Fibroblast of the aortic adventitia (primary cell): Measurements from ENCODE around the gene ADGRL1. TPM values are rescaled to one million over a fixed set of nuclear protein-coding genes. Genes with fewer than 3 reads are reported as not detected.
"Not testable (repeated sequence)": the region's sequence is repeated elsewhere in the genome, so short reads cannot be mapped to it uniquely, and the experiment has no call there.

Experiments
- DNase-seq: peaks from one replicate; pipeline ENCODE4 v3.0.0-alpha.2; 2010; ENCODE audit warnings: low read depth
- H3K4me3 ChIP-seq: 2 replicates; pipeline ENCODE4 v1.5.1; 2011; ENCODE audit warnings: low read depth, mild to moderate bottlenecking, control low read depth, low read length, moderate library complexity
- total RNA-seq: library from RNA; depleted of rRNA; stranded (reverse); fragments of >200 nt; gene quantifications from 2 replicates; pipeline ENCODE4 v1.2.3, GENCODE V29; 2012; ENCODE audit warnings: low replicate concordance
- TF ChIP-seq, protein P1 (sequence below): IDR thresholded peaks from 2 replicates; pipeline ENCODE4 v1.5.1; 2011; ENCODE audit warnings: mild to moderate bottlenecking, low read length, control low read depth, inconsistent platforms; ENCODE audit not compliant: insufficient read depth

ADGRL1 gene
- total RNA-seq, 1 donor = 6.0 TPM

GRCh38 chr19:14214580-14214979 is 8.6 kb upstream of the ADGRL1 start:
- no peak for DNase-seq
- TF ChIP-seq, protein P1, sequence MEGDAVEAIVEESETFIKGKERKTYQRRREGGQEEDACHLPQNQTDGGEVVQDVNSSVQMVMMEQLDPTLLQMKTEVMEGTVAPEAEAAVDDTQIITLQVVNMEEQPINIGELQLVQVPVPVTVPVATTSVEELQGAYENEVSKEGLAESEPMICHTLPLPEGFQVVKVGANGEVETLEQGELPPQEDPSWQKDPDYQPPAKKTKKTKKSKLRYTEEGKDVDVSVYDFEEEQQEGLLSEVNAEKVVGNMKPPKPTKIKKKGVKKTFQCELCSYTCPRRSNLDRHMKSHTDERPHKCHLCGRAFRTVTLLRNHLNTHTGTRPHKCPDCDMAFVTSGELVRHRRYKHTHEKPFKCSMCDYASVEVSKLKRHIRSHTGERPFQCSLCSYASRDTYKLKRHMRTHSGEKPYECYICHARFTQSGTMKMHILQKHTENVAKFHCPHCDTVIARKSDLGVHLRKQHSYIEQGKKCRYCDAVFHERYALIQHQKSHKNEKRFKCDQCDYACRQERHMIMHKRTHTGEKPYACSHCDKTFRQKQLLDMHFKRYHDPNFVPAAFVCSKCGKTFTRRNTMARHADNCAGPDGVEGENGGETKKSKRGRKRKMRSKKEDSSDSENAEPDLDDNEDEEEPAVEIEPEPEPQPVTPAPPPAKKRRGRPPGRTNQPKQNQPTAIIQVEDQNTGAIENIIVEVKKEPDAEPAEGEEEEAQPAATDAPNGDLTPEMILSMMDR = no peak
- H3K4me3 ChIP-seq = no peak overlapping the region

DNA sequence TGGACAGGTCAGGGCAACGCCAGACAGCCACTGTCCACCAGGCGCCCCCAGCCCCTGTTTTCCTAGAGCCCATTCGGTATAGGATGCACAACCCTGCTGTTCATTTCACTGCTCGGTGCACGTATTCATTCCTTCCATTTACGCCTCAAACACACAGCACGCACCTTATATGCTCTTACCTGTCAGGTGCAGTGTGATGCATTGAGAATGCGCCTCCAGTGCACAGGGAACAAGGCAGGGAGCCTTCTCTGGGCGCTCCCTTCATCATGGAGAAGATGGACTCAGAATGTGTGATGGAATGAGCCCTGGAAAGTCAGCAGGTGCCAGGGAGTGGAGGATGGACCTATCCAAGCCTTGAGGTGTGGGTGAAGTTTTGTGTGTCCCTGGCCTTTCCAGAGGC is 4.2 kb upstream of the ADGRL1 start:
- DNase-seq, H3K4me3 ChIP-seq: not testable (repeated sequence)

DNA sequence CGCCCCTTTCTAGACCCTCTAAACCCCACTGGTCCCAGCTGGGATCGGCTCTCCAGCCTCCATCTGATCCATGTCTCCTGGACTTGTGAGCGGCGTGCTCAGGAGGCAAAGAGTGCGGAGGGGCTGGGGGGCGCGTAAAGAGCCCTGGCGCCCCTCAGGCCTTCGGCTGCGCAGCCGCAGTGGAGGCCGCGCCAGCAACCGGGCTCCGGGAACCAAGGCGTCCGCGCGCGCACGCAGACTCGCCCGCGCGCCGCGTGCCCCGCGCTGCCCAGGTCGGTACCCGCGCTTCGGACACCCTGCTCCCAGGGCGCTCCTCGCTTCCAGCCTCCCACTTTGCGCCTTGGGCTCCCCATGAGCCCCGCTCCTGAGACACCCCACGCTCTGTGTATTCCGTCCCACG is 3.4 kb upstream of the ADGRL1 start:
- not testable (repeated sequence) for DNase-seq, H3K4me3 ChIP-seq

- DNase-seq, H3K4me3 ChIP-seq: not testable (repeated sequence)
These were observed 2.5 kb upstream of the ADGRL1 start for GRCh38 chr19:14208496-14208895.

GRCh38 chr19:14207796-14208195 is 1.8 kb upstream of the ADGRL1 start:
- DNase-seq = not testable (repeated sequence)

GRCh38 chr19:14206737-14207726 is 1.1 kb upstream of the ADGRL1 start:
- peak overlapping the region; percentile 56 for H3K4me3 ChIP-seq
- peak; percentile 94 for DNase-seq

More at GRCh38 chr19:14207796-14208195, 1.8 kb upstream of the ADGRL1 start:
- H3K4me3 ChIP-seq = not testable (repeated sequence)

DNA sequence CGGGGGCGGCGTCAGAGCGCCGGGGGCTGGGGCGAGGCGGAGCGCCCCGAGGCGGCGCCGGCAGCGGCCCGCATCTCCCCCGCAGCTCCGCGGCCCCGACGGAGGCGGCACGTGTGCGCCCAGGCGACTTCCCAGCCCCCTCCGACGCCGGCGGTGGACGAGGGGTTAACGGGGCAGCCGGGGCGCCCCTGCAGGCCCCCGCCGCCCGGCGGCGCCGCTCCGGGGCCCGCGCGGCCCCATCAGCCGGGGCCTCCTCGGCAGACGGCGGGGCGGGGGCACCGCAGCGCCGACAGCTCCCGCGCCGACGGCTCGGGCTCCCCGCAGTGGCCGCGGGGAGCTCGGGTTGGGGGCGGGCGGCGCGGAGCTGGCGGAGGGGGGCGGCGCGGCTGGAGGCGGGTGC is 339 bp upstream of the ADGRL1 start:
- not testable (repeated sequence) for DNase-seq
- H3K4me3 ChIP-seq = peak overlapping the region; percentile 56

GRCh38 chr19:14204676-14205451 is 1.1 kb downstream of the ADGRL1 start:
- peak overlapping the region; percentile 54 for H3K4me3 ChIP-seq
- DNase-seq = not testable (repeated sequence)

DNA sequence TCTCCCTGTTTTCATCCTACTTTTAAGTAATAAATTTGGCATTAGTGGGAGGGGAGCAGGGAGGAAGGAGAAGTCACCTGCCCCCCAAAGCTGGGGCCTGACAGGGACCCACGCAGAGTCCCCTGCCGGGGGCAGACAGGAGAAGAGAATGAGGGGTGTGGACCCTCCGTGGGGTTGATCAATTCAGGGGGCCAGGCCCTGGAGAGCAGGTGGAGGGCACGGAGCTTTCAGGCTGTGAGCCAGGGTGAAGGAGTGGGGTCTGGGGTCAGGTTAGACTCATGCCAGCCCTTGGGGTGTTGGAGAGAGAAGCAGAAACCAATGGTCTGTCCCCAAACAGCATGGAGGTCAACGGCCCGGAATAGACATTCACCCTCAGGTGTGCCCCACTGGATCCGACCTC is 1.8 kb downstream of the ADGRL1 start:
- H3K4me3 ChIP-seq, DNase-seq: not testable (repeated sequence)

DNA sequence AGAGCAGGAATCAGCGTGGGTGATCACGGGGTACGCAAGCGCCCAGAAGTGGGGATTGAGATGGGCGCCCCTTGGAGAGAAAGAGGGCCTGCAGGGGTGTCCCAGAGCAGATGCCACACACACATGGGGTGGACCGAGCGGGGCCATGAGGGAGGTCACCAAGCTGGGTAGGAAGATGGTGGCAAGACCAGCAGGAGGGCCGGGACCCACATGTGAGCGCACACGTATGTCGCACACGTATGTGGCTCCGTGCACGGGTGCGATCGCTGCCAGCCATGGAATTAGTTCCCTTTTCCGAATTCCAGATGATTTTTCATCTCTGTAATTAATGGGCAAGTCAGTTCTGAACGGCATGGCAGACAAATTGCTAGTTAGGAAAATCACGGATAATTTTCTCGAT is 2.2 kb downstream of the ADGRL1 start:
- not testable (repeated sequence) for DNase-seq, H3K4me3 ChIP-seq

DNA sequence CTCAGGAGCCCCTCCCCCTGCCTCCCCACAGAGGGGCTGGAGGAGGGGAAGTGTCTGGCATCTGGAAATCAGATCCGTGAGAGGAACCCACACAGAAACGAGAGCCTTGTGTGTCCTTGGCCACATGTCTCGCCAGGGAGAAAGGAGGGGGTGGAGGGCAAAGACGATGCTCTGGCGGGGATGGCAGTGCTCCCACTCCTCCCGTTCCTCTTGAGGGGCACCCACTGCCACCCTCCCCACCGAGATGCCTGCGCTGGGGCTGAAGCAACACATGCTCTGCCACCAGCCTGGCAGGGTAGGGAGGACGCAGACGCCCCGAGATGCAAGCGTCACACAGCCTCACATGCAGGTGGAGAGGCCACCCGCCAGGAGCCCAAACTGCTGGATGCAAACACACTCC is 2.8 kb downstream of the ADGRL1 start:
- no peak overlapping the region for H3K4me3 ChIP-seq
- TF ChIP-seq, protein P1 = no peak
- no peak for DNase-seq

DNA sequence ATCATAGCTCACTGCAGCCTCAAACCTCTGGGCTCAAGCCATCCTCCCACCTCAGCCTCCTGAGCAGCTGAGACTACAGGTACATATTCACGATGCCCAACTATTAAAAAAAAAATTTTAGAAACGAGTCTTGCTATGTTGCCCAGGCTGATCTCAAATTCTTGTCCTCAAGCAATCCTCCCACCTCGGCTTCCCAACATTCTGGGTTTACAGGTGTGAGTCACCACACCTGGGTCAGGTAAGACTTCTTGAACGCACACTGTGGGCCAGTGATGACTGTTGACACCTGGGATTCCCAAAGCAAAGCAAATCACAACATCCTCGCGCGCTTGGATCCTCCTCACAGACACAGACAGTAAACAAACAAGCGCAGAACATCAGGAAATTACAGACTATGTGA is 4.5 kb downstream of the ADGRL1 start:
- DNase-seq, H3K4me3 ChIP-seq: not testable (repeated sequence)
